ENCODE measurements around the gene PRMT7. TPM values are rescaled to one million over a fixed set of nuclear protein-coding genes. Genes with fewer than 3 reads are reported as not detected.

Gene PRMT7
- total RNA-seq, 1 experiment from 2014 or later = 46.4 TPM

DNA sequence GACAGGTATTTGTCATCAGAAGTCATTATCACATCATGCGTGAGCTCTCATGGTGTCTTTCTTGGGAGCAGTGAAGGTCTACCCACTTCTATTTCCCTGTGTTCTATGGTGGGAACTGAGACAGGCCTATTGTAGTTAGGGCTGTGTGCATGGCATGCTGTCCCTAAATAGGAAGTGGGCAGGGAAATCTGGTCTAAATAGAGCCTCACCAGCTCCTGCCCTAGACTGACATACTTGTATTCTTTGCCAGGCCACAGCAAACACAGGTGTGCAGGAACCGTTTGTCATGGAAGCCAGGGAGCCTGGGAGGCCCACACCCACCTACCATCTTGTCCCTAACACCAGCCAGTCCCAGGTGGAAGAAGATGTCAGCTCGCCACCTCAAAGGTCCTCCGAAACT is 36.4 kb upstream of the PRMT7 start:
- H2AFZ ChIP-seq (ENCODE audit: low read length) = no peak overlapping the region
- DNase-seq (no peak), ATAC-seq (no peak)
- no peaks in the 10 kb centered on the region for H3K9me3 ChIP-seq (ENCODE audit: low read length)
- ChIA-PET CTCF (no interaction called here), POLR2A (ENCODE audit: unreplicated experiment) (no interaction called here)
- H4K20me1 ChIP-seq (ENCODE audit: low read length) = no peaks in the 10 kb centered on the region
- TF ChIP-seq EZH2phosphoT487 (IDR thresholded peaks at IDR 0.05; ENCODE audit: borderline replicate concordance, low read length) = no peak
- TF ChIP-seq, protein P1, sequence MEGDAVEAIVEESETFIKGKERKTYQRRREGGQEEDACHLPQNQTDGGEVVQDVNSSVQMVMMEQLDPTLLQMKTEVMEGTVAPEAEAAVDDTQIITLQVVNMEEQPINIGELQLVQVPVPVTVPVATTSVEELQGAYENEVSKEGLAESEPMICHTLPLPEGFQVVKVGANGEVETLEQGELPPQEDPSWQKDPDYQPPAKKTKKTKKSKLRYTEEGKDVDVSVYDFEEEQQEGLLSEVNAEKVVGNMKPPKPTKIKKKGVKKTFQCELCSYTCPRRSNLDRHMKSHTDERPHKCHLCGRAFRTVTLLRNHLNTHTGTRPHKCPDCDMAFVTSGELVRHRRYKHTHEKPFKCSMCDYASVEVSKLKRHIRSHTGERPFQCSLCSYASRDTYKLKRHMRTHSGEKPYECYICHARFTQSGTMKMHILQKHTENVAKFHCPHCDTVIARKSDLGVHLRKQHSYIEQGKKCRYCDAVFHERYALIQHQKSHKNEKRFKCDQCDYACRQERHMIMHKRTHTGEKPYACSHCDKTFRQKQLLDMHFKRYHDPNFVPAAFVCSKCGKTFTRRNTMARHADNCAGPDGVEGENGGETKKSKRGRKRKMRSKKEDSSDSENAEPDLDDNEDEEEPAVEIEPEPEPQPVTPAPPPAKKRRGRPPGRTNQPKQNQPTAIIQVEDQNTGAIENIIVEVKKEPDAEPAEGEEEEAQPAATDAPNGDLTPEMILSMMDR (conservative IDR thresholded peaks at IDR 0.05; ENCODE audit: low read depth, low read length) = no peak
- TF ChIP-seq EZH2 (IDR thresholded peaks at IDR 0.05; ENCODE audit: low read length, unreplicated experiment) = no peak
- H3K79me2 ChIP-seq (ENCODE audit: low read length) = peaks cover 45% of the 10 kb centered on the region
- H3K9ac ChIP-seq (ENCODE audit: low read length) = no peak overlapping the region
- H3K4me3 ChIP-seq (ENCODE audit: low read length) = no peak overlapping the region
- no peaks in the 10 kb centered on the region for H3F3A ChIP-seq (ENCODE audit: low read length, unreplicated experiment)
- H3K27me3 ChIP-seq (ENCODE audit: low read length) = no peaks in the 10 kb centered on the region
- H3K4me2 ChIP-seq (ENCODE audit: low read length) = no peak overlapping the region
- H3K9me2 ChIP-seq (replicated peaks; ENCODE audit: low read length) = no peaks in the 10 kb centered on the region
- BruUV-seq (replicated peaks) = no TSS peak
- H3K27ac ChIP-seq (ENCODE audit: low read length) = no peak overlapping the region
- intact Hi-C loops (cut with micrococcal nuclease) = no loop called here
- no peaks in the 10 kb centered on the region for H3K4me1 ChIP-seq (ENCODE audit: insufficient read depth, low read length)
- no peaks in the 10 kb centered on the region; the same call in 1 of the 2 replicates for H3K36me3 ChIP-seq (ENCODE audit: low read depth, low read length)

DNA sequence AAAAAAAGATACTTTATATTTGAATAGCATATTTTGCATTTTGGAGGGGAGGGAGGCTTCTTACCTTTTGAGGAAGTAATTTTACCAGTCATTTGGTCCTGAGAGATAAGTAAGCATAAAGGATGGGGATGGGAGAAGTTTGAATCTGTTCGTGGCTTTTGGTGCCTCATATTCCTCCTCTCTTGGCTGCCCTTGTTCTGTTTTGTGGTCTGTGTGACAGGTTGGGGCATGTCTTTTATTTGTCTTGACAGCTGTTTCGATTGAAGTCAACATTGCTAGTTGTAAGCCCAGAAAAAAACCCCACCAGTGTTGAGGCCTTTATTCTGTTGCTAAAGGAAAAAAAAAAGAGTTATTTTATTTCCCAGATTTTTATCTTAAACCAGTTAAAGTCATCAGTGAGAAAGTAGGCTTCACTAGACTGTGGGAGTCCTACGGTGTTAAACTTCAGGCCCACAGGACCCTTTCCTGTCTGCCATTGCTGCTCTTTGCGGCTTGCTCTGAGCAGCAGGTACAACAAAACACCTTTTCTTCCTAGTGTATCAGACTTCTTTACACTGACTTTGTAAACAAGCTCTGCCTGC is 35.1 kb upstream of the PRMT7 start:
- no peak overlapping the region for H3K9ac ChIP-seq (ENCODE audit: low read length)
- TF ChIP-seq EZH2 (IDR thresholded peaks at IDR 0.05; ENCODE audit: low read length, unreplicated experiment) (no peak), EZH2phosphoT487 (IDR thresholded peaks at IDR 0.05; ENCODE audit: borderline replicate concordance, low read length) (no peak)
- H3K4me2 ChIP-seq (ENCODE audit: low read length) = no peak overlapping the region
- H3K27ac ChIP-seq (ENCODE audit: low read length) = no peak overlapping the region
- H3K79me2 ChIP-seq (ENCODE audit: low read length) = peaks cover 36% of the 10 kb centered on the region
- H2AFZ ChIP-seq (ENCODE audit: low read length) = no peak overlapping the region
- no peaks in the 10 kb centered on the region for H3K4me1 ChIP-seq (ENCODE audit: insufficient read depth, low read length)
- no peaks in the 10 kb centered on the region for H4K20me1 ChIP-seq (ENCODE audit: low read length)
- H3F3A ChIP-seq (ENCODE audit: low read length, unreplicated experiment) = no peaks in the 10 kb centered on the region
- no peaks in the 10 kb centered on the region for H3K9me2 ChIP-seq (replicated peaks; ENCODE audit: low read length)
- CTCF ChIA-PET = no interaction called here
- POLR2A ChIA-PET (ENCODE audit: unreplicated experiment) = no interaction called here
- ATAC-seq = no peak
- no peak overlapping the region for H3K4me3 ChIP-seq (ENCODE audit: low read length)
- no peaks in the 10 kb centered on the region; the same call in 1 of the 2 replicates for H3K36me3 ChIP-seq (ENCODE audit: low read depth, low read length)
- H3K27me3 ChIP-seq (ENCODE audit: low read length) = no peaks in the 10 kb centered on the region
- no TSS peak for BruUV-seq (replicated peaks)
- no peak for DNase-seq
- intact Hi-C loops (cut with micrococcal nuclease) = no loop called here
- no peaks in the 10 kb centered on the region for H3K9me3 ChIP-seq (ENCODE audit: low read length)

DNA sequence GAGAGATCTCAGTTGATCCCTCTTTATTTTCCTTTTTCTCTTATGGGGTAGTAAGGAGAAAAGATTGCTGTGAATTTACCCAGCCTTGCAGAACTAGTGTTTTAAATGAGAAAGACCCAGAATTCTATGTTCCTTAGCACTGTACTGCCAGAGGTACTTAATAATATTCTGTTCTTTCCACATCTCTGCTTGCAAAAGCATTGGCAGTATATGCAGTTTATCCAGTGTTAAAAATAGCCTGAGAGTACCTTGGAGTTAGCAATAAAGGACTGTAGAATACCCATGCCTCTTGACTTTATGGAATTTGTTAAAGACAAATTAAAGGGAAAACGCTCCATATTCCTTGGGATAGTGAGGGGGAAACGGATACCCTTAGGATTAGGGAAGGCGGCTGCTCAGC is 34.6 kb upstream of the PRMT7 start:
- no peaks in the 10 kb centered on the region for H3K4me1 ChIP-seq (ENCODE audit: insufficient read depth, low read length)
- POLR2A ChIA-PET (ENCODE audit: unreplicated experiment) = no interaction called here
- ATAC-seq (no peak), DNase-seq (no peak)
- H2AFZ ChIP-seq (ENCODE audit: low read length) = no peak overlapping the region
- H4K20me1 ChIP-seq (ENCODE audit: low read length) = no peaks in the 10 kb centered on the region
- no peaks in the 10 kb centered on the region for H3K27me3 ChIP-seq (ENCODE audit: low read length)
- TF ChIP-seq, protein P1 (conservative IDR thresholded peaks at IDR 0.05; ENCODE audit: low read depth, low read length) = no peak
- no peak for TF ChIP-seq EZH2phosphoT487 (IDR thresholded peaks at IDR 0.05; ENCODE audit: borderline replicate concordance, low read length)
- no peak for TF ChIP-seq EZH2 (IDR thresholded peaks at IDR 0.05; ENCODE audit: low read length, unreplicated experiment)
- CTCF ChIA-PET = no interaction called here
- H3K4me2 ChIP-seq (ENCODE audit: low read length) = no peak overlapping the region
- H3K27ac ChIP-seq (ENCODE audit: low read length) = no peak overlapping the region
- no peaks in the 10 kb centered on the region for H3K9me2 ChIP-seq (replicated peaks; ENCODE audit: low read length)
- peaks cover 31% of the 10 kb centered on the region for H3K79me2 ChIP-seq (ENCODE audit: low read length)
- no peak overlapping the region for H3K4me3 ChIP-seq (ENCODE audit: low read length)
- BruUV-seq (replicated peaks) = no TSS peak
- H3K9ac ChIP-seq (ENCODE audit: low read length) = no peak overlapping the region
- intact Hi-C loops (cut with micrococcal nuclease) = no loop called here
- H3F3A ChIP-seq (ENCODE audit: low read length, unreplicated experiment) = no peaks in the 10 kb centered on the region
- peaks cover under 1% of the 10 kb centered on the region; the same call in 1 of the 2 replicates for H3K36me3 ChIP-seq (ENCODE audit: low read depth, low read length)
- no peaks in the 10 kb centered on the region for H3K9me3 ChIP-seq (ENCODE audit: low read length)
